Lower leg skin (tissue), 4 donors: Measurements from ENCODE around the gene KNL1. TPM values are rescaled to one million over a fixed set of nuclear protein-coding genes. Genes with fewer than 3 reads are reported as not detected.

ENCODE experiments used
- DNase-seq, 2 donors: peaks; one replicate each; pipeline ENCODE4 v3.0.0-alpha.2; 2019; ENCODE audit warnings: low spot score in 2 of 2
- H3K4me3 ChIP-seq: fragments of 200-600 bp; sonication (generic); 2 replicates; pipeline ENCODE4 v1.5.1; 2017; ENCODE audit warnings: mild to moderate bottlenecking, low read depth; ENCODE audit not compliant: poor library complexity, severe bottlenecking
- POLR2A ChIP-seq, 2 donors: fragments of 450-650 bp; IDR thresholded peaks; one replicate each; pipeline ENCODE4 v1.6.1; 2016 to 2017; ENCODE audit warnings: antibody characterized with exemption in 2 of 2, mild to moderate bottlenecking in 1 of 2, moderate library complexity in 1 of 2
- WGBS, 2 donors: methylation state at CpG; one replicate each; pipeline ENCODE4 v1.1.5; 2018; 5-methylcytosine and 5-hydroxymethylcytosine counted together
- intact Hi-C: fragments of 100-400 bp; cut with DNase I; formaldehyde crosslinking; loops from one replicate; pipeline ENCODE4 v1.15.0; 2023; ENCODE audit warnings: low total_unique reads
- total RNA-seq, 4 donors: library from RNA; depleted of rRNA; stranded (reverse); fragments of >200 nt; gene quantifications; one replicate each; pipeline ENCODE4 v1.1.0, GENCODE V29; 2016
- TF ChIP-seq, protein P1 (sequence below), 3 donors: fragments of 450-650 bp; IDR thresholded peaks; one replicate each; pipeline ENCODE4 v1.5.1; 2016; ENCODE audit warnings: antibody characterized with exemption in 3 of 3, mild to moderate bottlenecking in 3 of 3, moderate library complexity in 2 of 3

KNL1 gene, protein sequence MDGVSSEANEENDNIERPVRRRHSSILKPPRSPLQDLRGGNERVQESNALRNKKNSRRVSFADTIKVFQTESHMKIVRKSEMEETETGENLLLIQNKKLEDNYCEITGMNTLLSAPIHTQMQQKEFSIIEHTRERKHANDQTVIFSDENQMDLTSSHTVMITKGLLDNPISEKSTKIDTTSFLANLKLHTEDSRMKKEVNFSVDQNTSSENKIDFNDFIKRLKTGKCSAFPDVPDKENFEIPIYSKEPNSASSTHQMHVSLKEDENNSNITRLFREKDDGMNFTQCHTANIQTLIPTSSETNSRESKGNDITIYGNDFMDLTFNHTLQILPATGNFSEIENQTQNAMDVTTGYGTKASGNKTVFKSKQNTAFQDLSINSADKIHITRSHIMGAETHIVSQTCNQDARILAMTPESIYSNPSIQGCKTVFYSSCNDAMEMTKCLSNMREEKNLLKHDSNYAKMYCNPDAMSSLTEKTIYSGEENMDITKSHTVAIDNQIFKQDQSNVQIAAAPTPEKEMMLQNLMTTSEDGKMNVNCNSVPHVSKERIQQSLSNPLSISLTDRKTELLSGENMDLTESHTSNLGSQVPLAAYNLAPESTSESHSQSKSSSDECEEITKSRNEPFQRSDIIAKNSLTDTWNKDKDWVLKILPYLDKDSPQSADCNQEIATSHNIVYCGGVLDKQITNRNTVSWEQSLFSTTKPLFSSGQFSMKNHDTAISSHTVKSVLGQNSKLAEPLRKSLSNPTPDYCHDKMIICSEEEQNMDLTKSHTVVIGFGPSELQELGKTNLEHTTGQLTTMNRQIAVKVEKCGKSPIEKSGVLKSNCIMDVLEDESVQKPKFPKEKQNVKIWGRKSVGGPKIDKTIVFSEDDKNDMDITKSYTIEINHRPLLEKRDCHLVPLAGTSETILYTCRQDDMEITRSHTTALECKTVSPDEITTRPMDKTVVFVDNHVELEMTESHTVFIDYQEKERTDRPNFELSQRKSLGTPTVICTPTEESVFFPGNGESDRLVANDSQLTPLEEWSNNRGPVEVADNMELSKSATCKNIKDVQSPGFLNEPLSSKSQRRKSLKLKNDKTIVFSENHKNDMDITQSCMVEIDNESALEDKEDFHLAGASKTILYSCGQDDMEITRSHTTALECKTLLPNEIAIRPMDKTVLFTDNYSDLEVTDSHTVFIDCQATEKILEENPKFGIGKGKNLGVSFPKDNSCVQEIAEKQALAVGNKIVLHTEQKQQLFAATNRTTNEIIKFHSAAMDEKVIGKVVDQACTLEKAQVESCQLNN (N-terminal part only)
- 1 to 10 TPM in 2 of 4 donors, under 1 TPM in 2; 0.69 to 2.7 (median 1.3) TPM for total RNA-seq

DNA sequence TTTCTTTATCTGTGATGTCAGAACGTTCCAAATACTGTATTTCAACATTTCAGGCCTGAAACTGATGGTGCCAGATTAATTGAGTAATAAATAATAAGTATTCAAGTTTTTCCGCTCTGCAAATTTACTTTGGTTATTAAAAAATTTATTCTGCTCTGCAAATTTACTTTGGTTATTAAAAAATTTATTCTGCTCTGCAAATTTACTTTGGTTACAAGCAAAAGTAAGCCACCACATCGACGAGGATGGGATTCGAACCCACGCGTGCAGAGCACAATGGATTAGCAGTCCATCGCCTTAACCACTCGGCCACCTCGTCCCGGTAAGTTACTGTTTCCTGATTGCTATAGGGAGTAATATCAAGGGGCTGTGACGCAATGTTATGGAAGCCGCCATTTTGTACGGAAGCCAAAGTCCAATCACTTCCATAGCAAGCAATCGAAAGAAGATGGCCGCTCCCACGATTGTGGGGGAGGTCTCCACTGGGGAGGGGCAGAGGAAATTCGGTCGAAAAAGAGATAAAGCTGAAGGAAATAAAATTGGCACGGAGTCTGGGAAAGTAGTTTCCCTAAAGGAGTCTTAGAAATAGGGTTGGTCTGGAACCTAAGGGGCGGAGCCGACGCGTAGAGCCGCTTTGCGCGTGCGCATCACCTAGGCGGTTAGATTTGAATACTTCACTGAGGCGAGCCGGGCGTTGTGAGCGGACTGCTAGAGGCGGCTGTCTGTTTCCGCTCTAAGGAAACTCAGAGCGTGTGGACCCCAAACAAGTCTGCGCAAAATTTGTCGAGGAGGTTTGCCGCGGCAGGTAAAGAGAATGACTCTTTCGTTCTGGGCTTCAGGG, at the start of gene KNL1:
TSS of gene KNL1 (plus strand) at position 662 of the 841 bp plus-strand sequence. CDS start 8,683 bp downstream, outside the sequence.
- DNase-seq = peak; percentile 96 to 97
- 3% methylated on average over 39 of the region's 41 CpGs for WGBS, 2 donors
- TF ChIP-seq, protein P1, sequence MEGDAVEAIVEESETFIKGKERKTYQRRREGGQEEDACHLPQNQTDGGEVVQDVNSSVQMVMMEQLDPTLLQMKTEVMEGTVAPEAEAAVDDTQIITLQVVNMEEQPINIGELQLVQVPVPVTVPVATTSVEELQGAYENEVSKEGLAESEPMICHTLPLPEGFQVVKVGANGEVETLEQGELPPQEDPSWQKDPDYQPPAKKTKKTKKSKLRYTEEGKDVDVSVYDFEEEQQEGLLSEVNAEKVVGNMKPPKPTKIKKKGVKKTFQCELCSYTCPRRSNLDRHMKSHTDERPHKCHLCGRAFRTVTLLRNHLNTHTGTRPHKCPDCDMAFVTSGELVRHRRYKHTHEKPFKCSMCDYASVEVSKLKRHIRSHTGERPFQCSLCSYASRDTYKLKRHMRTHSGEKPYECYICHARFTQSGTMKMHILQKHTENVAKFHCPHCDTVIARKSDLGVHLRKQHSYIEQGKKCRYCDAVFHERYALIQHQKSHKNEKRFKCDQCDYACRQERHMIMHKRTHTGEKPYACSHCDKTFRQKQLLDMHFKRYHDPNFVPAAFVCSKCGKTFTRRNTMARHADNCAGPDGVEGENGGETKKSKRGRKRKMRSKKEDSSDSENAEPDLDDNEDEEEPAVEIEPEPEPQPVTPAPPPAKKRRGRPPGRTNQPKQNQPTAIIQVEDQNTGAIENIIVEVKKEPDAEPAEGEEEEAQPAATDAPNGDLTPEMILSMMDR (IDR thresholded peaks at IDR 0.05) = no peak
- no peak for TF ChIP-seq POLR2A (IDR thresholded peaks at IDR 0.05)
- intact Hi-C loops = no loop called here
- peak within 1 kb of the TSS; percentile 49 for H3K4me3 ChIP-seq

DNA sequence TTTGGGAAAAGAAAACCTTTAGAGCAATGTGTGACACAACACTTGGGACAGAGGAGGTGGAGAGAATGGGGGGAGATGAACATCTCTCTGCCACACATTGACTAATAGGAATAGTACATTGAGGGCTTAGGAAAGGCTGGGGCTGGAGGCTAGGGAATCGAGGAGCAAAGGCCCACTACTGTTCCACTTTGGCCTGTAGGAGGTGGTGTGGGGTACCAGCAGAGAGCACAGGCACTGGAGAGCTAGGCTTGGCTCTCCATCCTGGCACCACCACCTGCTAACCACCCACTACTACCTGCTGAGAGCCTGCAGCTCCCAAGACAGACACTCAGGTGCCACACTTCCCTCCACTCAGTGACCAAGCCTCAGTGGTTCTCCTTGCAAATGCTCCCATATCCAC, 48.6 kb upstream of the KNL1 start:
- WGBS, 2 donors = 58 to 78% methylated on average over 1 of the region's 1 CpG
- H3K4me3 ChIP-seq = no peak overlapping the region
- DNase-seq = no peak
- intact Hi-C loops = no loop called here
- TF ChIP-seq, protein P1 (IDR thresholded peaks at IDR 0.05) = no peak
- no peak for TF ChIP-seq POLR2A (IDR thresholded peaks at IDR 0.05)

DNA sequence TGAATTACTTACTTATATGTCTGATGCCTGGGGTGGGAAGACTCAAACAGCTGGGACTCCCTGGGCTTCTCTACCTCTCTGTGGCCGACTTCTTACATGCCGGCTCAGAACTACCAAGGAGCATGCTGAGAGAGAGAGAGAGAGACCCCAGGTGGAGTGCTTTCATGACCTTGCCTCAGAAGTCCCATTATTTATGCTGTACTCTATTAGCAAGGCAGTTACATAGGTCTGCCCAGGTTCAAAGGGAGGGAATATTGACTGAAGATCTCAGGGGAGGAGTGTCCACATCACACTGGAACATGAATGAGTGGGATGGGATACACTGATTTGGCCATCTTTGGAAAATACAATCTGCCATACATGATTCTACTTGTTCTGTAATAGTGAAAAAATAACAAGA, 45.4 kb upstream of the KNL1 start:
- no peak for TF ChIP-seq POLR2A (IDR thresholded peaks at IDR 0.05)
- TF ChIP-seq, protein P1 (IDR thresholded peaks at IDR 0.05) = no peak
- whole genome bisulfite sequencing, 2 donors = 98 to 100% methylated on average over 2 of the region's 2 CpGs
- peak in 1 of 2 donors; percentile 18 for DNase-seq
- intact Hi-C loops = loop anchor here (2.0 kb wide), 1 partner anchor 54 kb away; no protein-coding TSS in a partner anchor
- no peak overlapping the region for H3K4me3 ChIP-seq

DNA sequence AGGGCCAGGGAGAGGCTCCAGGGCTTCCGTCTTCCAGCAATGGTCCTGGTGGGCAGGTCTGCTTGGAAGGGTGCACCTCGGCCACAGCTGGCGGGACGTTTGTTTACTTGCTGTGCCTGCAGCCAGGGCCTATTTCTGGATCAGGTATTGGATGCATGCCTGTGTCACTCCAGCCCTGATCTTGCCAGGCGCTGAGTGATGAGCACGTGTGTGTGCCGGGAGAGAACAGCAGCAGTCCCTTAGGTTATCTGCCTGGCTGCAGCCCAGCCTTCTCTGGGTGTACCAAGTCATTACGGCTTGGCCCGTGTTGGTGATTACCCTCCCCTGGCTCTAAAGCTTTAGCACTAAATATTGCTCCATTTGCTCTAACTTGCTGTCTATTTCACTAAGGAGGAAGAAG, 44.2 kb upstream of the KNL1 start:
- 60% methylated on average over 9 of the region's 9 CpGs for WGBS, 2 donors
- intact Hi-C loops = loop anchor here (2.0 kb wide), 1 partner anchor 55 kb away; no protein-coding TSS in a partner anchor
- no peak for TF ChIP-seq POLR2A (IDR thresholded peaks at IDR 0.05)
- TF ChIP-seq, protein P1 (IDR thresholded peaks at IDR 0.05) = no peak
- no peak for DNase-seq
- no peak overlapping the region for H3K4me3 ChIP-seq
